SW480 (cell line): Measurements from ENCODE around the gene RHD.
A peak's percentile ranks its signal among the peaks of the same experiment; 100 is the strongest.
"Not testable (repeated sequence)": the region's sequence is repeated elsewhere in the genome, so short reads cannot be mapped to it uniquely, and the experiment has no call there.

Source experiments
- DNase-seq: peaks from one replicate; pipeline ENCODE4 v3.0.0-alpha.2; 2016; ENCODE audit warnings: low spot score

RHD gene

DNA sequence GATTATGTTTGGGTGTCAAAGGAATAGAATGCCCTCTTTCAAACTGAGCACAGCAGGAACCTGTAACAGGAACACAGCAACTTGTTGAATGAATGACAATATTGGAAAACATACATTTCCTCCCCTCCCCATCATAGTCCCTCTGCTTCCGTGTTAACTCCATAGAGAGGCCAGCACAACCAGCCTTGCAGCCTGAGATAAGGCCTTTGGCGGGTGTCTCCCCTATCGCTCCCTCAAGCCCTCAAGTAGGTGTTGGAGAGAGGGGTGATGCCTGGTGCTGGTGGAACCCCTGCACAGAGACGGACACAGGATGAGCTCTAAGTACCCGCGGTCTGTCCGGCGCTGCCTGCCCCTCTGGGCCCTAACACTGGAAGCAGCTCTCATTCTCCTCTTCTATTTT is at the start of gene RHD:
Gene RHD (plus strand): TSS at position 272 of the 400 bp plus-strand sequence. CDS start 39 bp downstream, at position 311.
- DNase-seq = not testable (repeated sequence)

DNA sequence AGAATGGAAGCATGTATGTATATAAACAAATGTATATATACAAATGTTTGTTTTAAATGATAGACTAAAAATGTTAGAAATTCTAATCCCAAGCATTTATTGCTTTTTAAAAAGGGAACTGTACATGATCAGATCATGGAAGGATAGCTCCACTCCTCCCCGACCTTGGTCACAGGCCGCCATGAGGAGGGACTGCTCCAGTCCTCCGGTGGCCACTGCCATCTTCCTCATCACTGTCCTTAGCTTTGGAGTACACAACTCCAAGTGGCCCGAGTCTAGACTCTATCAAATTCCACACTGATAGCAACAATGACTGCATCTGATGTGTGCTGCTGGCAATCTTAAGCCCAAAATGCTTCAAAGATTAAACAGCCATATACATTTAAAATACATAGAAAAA is 49.7 kb upstream of the RHD start:
- DNase-seq = no peak

GRCh38 chr1:25223471-25223870 is 48.8 kb upstream of the RHD start:
- DNase-seq = no peak

DNA sequence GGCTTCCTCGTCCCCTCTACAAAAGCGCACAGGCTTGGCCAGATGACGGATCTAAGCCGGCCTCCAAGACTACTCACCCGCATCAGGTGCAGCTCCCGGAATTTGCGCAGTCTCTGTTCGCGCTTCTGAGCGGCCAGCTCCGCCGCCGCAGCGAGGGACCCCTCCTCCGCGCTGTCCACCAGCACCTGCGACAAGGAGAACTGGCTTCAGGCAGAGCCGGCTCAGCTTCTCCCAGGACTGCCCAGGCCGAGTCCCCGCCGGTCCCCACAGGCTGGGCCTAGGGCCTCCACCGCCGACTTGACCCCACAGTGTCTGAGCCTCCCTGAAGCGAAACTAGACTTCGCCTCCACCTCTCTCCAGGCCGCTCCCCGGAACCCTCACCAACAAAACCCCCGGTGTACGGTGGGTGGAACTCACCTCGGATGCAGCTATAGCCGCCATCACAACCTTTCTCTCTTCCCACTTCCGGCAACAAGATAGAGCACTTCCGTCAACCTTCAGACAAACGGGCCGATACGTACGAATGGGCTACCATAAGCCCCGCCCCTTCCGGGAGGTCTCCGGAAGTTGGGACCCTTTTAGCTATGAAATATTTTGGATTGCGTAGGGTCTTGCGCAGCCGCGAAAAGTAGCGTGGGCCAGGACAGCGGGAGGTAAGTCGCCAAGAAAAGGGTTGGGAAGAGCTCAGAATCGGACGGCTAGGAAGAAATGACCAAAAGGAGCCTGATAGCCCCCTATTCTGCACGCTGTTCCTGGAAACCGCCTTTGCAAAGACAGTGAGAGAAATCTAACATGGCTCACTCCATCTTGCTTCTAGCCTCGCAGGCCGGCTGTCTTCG is 40.1 kb upstream of the RHD start, which contains the start of gene SYF2:
Gene SYF2 (minus strand): TSS at position 476 of the 839 bp plus-strand sequence. CDS start 35 bp downstream, at position 441.
- peak; percentile 92 for DNase-seq

DNA sequence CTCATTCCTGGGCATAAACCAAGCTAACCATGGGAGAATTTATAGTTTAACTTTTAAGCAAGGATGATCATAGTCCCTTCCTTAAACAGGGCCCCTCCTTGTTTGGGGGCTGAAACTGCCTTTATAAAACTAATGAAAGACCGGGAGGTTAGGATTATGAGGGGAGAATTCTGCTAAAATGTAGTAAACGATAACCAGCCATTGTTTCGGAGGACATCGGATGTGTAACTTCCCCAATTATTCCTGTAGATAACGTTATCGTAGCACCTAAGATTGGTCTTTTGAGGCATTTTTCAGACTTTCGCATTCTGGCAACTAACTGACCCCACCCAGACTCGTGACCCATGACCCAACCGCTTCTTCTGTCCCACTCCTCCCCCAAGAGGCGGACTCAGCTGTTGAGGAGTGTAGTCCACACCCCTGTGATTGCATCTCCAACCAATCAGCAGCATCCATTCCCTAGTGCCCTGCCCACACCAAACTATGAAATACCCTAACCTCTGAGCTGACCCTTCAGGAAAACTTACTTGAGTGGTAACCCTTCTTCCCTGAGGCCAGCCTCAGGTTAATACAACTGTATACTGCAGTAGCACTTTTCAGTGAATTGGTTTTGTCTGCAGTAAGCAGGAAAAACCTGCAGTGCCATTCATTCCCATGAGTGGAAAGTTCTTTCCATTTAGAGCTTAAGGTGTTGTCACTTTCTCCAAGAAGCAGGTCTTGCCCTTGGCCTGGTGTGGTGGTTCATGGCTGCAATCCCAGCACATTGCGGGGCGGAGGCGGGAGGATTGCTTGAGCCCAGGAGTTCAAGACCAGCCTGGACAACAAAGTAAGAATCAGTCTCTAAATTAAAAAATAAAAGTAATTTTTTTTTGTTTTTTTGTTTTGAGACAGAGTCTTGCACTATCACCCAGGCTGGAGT is 39.2 kb upstream of the RHD start:
- DNase-seq = peak; percentile 82

- not testable (repeated sequence) for DNase-seq
Measured at GRCh38 chr1:25235411-25235810, 36.9 kb upstream of the RHD start.

GRCh38 chr1:25236261-25236660 is 36.0 kb upstream of the RHD start:
- DNase-seq = not testable (repeated sequence)

DNA sequence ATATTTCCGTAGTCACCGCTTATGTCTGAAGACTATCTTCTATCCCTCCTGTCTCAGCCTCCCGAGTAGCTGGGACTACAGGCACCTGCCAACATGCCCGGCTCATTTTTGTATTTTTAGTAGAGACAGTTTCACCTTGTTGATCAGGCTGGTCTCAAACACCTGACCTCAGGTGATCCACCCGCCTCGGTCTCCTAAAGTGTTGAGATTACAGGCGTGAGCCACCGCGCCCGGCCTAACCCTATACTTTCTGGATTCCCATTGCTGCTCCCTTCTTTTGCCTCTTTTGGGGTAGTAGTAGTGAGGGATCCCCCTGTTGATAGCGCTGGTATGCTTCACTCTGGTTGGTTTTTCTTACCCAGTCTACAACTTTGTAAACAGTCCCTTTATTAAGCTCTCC is 34.3 kb upstream of the RHD start:
- DNase-seq = no peak

GRCh38 chr1:25239681-25240541 is 32.4 kb upstream of the RHD start:
- peak; percentile 92 for DNase-seq

- no peak for DNase-seq
Measured at GRCh38 chr1:25243907-25244306, 28.4 kb upstream of the RHD start.

DNA sequence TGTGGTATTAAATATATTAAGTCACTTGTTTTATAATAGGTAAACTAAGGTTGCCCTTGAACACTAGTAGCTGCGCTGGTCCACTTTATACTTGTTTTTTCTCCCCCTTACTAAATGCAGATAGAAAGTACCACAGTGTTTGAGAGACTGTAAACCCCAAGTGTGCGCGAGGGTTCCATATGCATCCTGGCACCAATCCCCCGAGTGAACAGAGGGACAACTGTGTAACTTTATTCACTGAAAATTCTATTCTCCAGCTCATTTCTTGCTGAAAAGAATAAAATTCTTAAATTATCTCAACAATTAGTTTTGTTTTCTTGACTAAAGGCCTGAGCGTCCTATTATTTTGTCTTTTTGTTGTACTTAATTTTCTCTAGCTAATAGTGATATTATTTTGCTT is 26.9 kb upstream of the RHD start:
- no peak for DNase-seq

- DNase-seq = peak; percentile 55
Measured at GRCh38 chr1:25245809-25246599, 26.3 kb upstream of the RHD start.

DNA sequence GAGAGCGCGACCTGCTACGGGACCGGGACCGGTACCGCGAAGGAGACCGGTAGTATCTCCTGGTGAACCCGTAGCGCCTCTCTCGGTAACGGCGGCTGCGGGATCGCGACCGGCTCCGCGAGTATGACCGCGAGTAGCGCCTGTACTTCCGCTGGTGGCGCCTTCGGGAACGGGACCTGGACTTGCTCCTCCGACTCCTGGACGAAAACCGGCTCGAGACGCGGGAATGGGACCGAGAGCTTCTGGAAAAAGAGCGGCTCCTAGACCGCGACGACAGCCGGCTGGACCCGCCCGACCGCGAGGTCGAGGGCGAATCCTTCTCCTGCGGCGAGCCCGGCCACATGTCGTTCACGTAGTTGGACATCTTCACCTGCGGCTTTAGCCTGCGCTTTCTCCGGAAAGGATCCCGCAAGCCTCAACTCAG is 25.7 kb upstream of the RHD start:
- DNase-seq = no peak

DNA sequence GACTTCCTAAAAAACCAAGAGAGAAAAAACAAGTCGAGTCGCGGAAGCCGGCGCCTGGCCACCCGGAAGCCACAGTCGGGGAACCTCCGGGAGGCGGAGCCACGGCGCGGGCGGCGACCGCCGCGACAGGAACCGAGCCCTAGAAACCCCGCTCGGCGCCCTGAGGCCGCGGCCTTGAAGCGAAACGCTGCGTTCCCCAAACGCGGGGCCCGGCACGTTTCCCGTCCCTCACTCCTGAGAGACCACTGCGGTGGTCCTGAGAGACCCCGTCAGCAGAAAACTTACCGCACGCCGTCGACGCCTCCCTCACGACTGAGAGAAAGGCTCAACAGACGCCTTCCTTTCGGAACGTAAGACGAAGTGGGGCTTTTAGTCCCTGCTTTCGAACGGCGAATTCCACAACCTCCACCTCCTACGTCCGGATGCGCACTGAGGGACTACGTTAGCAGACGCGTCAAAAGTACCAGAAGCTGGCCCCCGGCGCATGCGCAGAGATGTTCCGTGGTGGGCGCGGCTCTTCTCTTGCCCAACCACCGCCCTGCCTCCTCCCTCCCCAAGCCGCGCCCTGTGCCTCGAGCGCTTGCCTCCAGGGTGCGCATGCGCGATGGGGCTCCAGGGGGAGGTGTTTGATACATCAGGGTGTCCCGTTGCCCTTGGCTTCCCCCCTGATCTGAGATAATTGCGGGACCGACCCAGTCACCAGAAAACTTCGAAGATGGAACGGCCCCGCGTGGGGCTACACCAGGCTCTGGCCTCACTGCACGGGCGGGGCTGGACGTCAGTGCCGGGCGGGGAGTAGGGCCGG is 25.1 kb upstream of the RHD start, which contains the start of gene RSRP1:
Gene RSRP1 (minus strand): TSS at position 431 of the 805 bp plus-strand sequence. CDS start 491 bp downstream, outside the sequence.
- DNase-seq = peak; percentile 96

DNA sequence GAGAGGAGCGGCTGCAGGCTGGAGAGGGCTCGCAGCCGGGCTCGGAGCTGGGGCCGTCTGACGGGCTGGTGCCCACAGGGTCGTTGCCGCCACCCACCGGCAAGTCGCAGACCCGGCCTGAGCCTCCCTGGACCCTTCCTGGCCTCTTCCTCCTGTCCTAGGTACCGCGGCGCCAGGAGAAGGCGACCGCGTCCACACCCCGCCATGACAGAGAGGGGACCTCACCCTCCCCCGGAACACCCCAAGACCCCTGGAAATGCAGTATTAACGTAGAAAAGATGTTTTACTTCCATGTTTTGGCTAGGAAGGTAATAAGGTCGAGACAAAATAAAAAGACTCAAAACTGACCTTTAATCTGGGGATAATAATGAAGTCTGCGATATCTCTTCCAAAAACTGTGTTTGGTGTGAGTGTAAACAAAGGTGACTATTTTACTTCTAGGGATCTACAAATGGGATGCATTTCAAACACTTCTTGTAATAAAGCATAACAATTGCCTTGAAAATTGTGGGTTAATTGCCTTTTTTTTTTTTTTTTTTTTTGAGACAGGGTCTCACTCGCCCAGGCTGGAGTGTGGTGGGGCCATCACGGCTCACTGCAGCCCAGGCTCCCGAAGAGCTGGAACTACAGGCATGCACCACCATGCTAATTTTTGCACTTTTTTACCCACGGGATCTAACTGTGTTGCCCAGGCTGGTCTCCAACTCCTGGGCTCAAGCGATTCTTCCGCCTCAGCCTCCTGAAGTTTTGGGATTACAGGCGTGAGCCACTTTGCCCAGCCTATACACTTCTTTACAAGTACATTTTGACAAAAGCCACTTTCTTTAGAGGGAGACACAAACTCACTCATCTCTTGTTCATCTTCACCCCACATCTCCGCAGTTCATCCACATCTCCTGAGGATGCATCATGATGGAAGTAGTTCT is 24.2 kb upstream of the RHD start:
- no peak for DNase-seq

DNA sequence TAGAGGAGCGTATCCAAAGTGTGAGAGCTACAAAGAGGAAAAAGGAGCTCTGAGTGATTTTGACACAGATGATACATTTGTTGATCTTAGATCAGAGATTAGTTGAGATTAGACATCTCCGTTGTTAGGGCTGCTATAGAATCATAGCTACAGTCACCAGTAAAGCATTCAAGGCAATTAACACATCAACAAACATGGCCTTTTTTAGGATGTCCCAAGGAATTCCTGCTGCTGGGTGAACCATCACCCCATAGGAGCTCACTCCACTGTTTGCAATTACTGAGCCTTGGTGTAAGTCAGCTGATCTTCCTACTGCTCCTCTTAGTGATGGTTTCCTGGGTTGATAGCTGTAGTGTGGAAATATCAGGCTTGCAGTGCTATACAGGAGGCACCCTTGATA is 18.4 kb upstream of the RHD start:
- no peak for DNase-seq

- DNase-seq = peak; percentile 52
Measured at GRCh38 chr1:25255706-25256577, 16.4 kb upstream of the RHD start.

DNA sequence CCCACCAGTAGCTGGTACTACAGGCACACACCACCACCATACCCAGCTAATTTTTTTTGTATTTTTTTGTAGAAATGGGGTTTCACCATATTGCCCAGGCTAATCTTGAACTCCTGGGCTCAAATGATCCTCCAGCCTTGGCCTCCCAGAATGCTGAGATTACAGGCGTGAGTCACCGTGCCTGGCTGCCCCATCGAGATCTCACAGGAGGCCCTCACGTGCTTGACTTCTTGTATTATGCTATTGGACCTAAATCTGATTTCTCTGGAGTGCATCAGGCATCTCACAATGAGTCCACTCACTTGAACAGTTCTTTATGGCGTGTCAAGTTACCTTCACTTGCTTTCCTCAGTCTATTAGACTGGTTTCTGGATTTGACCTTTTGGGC is 15.7 kb upstream of the RHD start:
- DNase-seq = no peak
